Chondrocyte (in vitro differentiated cells): ENCODE measurements around the gene TXNDC17. TPM values are rescaled to one million over a fixed set of nuclear protein-coding genes. Genes with fewer than 3 reads are reported as not detected.
"Not testable (repeated sequence)": the region's sequence is repeated elsewhere in the genome, so short reads cannot be mapped to it uniquely, and the experiment has no call there.

Experiments used
- DNase-seq: peaks from one replicate; pipeline ENCODE4 v3.0.0; 2021; ENCODE audit warnings: mixed read lengths, low spot score
- H3K27ac Mint-ChIP-seq: one replicate; pipeline ENCODE4 v1.8.0; 2021; ENCODE audit warnings: mild to moderate bottlenecking, moderate library complexity, mixed read lengths; ENCODE audit not compliant: unreplicated experiment
- H3K27me3 Mint-ChIP-seq: 2 replicates; pipeline ENCODE4 v1.8.0; 2021; ENCODE audit warnings: low read depth, mixed read lengths
- H3K36me3 Mint-ChIP-seq: 2 replicates; pipeline ENCODE4 v1.8.0; 2021; ENCODE audit warnings: low read depth, mixed read lengths
- H3K4me1 Mint-ChIP-seq: 2 replicates; pipeline ENCODE4 v1.8.0; 2021; ENCODE audit warnings: low read depth, mild to moderate bottlenecking, mixed read lengths
- H3K4me3 Mint-ChIP-seq: one replicate; pipeline ENCODE4 v1.8.0; 2021; ENCODE audit warnings: mild to moderate bottlenecking, moderate library complexity, mixed read lengths; ENCODE audit not compliant: unreplicated experiment
- H3K9me3 Mint-ChIP-seq: 2 replicates; pipeline ENCODE4 v1.8.0; 2021; ENCODE audit warnings: low read depth, mixed read lengths
- long read RNA-seq: library from polyadenylated mRNA; stranded (forward); transcript quantifications from one replicate; pipeline ENCODE4 v2.0.0, GENCODE V29; 2021
- total RNA-seq: library from RNA; stranded (reverse); gene quantifications from 3 replicates; pipeline ENCODE4 v1.2.1, GENCODE V29; 2021
- TF ChIP-seq, protein P1 (sequence below): fragments of 200-600 bp; sonication (generic); IDR thresholded peaks from 2 replicates; pipeline ENCODE4 v1.5.0; 2021; ENCODE audit warnings: antibody characterized with exemption, mild to moderate bottlenecking, moderate library complexity

Gene TXNDC17
- 71.5 to 76.2 TPM (median 76.1 TPM) in 3 replicates for total RNA-seq
- long read RNA-seq, transcript TXNDC17-201 (4 exons, 2,219 nt) = major isoform, 59 of 88 reads
- long read RNA-seq, transcript TXNDC17-209 (4 exons, 391 nt) = minor isoform, 5 of 88 reads
- long read RNA-seq, transcript TXNDC17-202 (4 exons, 459 nt) = minor isoform, 12 of 88 reads
- long read RNA-seq, transcript TXNDC17-206 (1 exons, 2,100 nt) = minor isoform, 8 of 88 reads
- long read RNA-seq, partial matches to known transcripts = 0 of 88 reads
- long read RNA-seq, other reads (novel, unspliced or antisense) = 0 of 88 reads

DNA sequence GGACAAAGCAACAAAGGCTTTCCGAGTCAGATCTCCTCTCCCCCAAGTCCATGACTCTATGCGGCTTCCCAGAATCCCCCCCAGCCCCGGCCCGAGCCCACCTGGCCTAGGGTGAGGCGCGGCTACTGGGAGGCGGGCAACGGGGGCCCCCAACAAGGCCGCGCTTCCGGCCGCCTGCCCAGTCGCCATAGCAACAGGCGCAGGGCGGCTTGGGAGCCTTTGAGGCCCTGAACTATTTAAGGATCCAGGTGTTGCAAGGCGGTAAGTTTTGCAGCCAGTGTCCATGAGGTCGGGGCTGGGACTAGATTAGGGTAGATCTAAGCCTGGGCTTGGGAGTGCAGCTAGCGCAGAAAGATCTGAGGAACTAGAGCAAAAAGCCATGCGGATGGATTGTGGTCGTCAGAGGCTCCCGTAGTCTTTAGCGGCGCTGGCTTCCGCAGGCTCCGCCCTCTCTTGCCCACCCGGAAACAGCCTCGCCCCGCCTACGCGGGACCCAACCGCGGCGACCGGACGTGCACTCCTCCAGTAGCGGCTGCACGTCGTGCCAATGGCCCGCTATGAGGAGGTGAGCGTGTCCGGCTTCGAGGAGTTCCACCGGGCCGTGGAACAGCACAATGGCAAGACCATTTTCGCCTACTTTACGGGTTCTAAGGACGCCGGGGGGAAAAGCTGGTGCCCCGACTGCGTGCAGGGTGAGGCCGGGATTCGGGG is at the start of gene TXNDC17, which contains the start of gene KIAA0753:
Gene TXNDC17 (plus strand): TSS at position 525 of the 711 bp plus-strand sequence. CDS start 23 bp downstream, at position 548.
Gene KIAA0753 (minus strand): TSS at position 176 of the 711 bp plus-strand sequence. CDS start 5,608 bp downstream, outside the sequence.
- Mint-ChIP-seq H3K4me1 (peaks cover 35% of the 10 kb centered on the region), H3K4me3 (peak within 1 kb of the TSS; percentile 82), H3K27me3 (no peaks in the 10 kb centered on the region), H3K9me3 (no peaks in the 10 kb centered on the region), H3K27ac (peak within 1 kb of the TSS; percentile 95), H3K36me3 (peaks cover 2% of the 10 kb centered on the region)
- DNase-seq = peak; percentile 98
- TF ChIP-seq, protein P1, sequence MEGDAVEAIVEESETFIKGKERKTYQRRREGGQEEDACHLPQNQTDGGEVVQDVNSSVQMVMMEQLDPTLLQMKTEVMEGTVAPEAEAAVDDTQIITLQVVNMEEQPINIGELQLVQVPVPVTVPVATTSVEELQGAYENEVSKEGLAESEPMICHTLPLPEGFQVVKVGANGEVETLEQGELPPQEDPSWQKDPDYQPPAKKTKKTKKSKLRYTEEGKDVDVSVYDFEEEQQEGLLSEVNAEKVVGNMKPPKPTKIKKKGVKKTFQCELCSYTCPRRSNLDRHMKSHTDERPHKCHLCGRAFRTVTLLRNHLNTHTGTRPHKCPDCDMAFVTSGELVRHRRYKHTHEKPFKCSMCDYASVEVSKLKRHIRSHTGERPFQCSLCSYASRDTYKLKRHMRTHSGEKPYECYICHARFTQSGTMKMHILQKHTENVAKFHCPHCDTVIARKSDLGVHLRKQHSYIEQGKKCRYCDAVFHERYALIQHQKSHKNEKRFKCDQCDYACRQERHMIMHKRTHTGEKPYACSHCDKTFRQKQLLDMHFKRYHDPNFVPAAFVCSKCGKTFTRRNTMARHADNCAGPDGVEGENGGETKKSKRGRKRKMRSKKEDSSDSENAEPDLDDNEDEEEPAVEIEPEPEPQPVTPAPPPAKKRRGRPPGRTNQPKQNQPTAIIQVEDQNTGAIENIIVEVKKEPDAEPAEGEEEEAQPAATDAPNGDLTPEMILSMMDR = no peak

DNA sequence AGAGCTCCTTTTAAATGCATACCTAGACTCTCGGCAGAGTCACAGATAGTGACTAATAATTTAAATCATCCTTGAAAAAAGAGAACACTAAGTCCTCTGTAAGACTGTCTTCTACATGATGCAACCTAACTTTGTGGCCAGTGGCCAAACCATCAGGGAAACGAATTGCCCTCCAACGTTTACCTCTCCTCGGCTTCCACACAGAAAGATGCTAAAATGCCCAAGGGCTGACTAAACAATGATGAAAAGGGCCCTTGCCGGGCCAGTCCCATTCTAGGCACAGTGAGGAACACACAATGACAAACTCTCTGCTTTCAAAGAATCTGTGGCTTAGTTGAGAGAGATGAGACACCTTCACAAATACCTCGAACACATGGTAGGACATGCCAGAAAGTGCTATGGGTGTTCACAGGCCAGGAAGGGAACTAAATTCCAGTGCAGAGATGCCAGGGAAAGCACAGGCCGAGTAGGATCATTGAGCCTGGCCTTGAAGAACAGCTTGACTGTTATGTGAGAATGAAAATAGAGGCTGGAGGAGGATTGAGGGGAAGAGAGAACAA is 49.2 kb upstream of the TXNDC17 start:
- H3K27me3 Mint-ChIP-seq = no peaks in the 10 kb centered on the region
- TF ChIP-seq, protein P1 = no peak
- H3K27ac Mint-ChIP-seq = peak overlapping the region; percentile 71
- no peak overlapping the region for H3K4me3 Mint-ChIP-seq
- no peaks in the 10 kb centered on the region for H3K9me3 Mint-ChIP-seq
- H3K4me1 Mint-ChIP-seq = peaks cover 14% of the 10 kb centered on the region
- H3K36me3 Mint-ChIP-seq = peaks cover 42% of the 10 kb centered on the region
- DNase-seq = no peak

DNA sequence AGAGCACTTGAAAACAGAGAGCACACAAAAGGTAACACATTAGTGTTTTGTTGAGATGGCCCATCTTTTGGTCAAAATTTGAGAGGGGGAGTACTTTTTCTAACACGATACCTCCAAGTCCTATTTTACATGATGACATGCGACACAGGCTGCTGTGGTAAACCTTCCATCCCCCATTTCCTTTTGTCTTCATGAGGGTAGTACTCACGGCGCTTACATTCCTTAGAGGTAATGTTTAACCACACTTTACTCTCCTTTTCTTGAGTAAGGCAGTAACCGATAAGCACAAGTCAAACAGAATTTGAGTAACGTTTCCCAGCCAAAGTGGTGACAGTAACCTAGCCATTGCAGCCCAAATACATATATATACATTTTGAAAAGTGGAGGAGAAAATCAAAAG is 48.7 kb upstream of the TXNDC17 start:
- no peaks in the 10 kb centered on the region for H3K9me3 Mint-ChIP-seq

DNA sequence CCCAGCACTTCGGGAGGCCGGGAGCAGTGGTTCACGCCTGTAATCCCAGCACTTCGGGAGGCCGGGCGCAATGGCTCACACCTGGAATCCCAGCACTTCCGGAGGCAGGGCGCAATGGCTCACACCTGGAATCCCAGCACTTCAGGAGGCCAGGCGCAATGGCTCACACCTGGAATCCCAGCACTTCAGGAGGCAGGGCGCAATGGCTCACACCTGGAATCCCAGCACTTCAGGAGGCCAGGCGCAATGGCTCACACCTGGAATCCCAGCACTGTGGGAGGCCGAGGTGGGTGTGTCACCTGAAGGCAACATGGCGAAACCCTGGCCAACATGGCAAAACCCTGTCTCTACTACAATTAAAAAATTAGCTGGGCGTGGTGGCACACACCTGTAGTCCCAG is 47.5 kb upstream of the TXNDC17 start:
- H3K9me3 Mint-ChIP-seq, H3K27me3 Mint-ChIP-seq, H3K27ac Mint-ChIP-seq, DNase-seq, H3K4me3 Mint-ChIP-seq: not testable (repeated sequence)
- Mint-ChIP-seq H3K4me1 (peaks cover 14% of the 10 kb centered on the region), H3K36me3 (peaks cover 35% of the 10 kb centered on the region)

More for the DNA sequence above, 48.7 kb upstream of the TXNDC17 start:
- no peak for DNase-seq
- Mint-ChIP-seq H3K36me3 (peaks cover 45% of the 10 kb centered on the region), H3K4me3 (no peak overlapping the region), H3K4me1 (peaks cover 14% of the 10 kb centered on the region), H3K27ac (peak overlapping the region; percentile 71), H3K27me3 (no peaks in the 10 kb centered on the region)
- TF ChIP-seq, protein P1 = no peak

DNA sequence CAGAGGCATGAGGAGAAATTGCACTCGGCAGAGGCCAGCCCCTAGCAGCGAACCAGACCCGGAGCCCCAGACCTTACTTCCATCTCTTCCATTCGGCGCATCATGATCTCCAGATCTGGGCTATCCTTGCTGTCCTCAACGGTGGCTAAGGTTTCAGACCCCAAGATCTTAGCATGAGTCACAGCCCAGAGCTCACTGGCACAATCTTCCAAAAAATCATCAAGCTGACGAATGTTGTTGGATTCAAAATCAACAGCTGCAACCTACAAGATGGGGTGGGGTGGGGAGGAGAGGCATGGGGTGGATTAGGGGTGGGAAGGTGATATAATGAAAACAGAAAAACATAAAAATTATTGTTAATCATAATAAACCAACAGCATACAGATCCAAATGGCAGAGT is 44.8 kb upstream of the TXNDC17 start:
- peaks cover 24% of the 10 kb centered on the region for H3K36me3 Mint-ChIP-seq
- peaks cover 24% of the 10 kb centered on the region for H3K4me1 Mint-ChIP-seq
- DNase-seq = no peak
- H3K27ac Mint-ChIP-seq = no peak overlapping the region
- no peaks in the 10 kb centered on the region for H3K27me3 Mint-ChIP-seq
- H3K9me3 Mint-ChIP-seq = no peaks in the 10 kb centered on the region
- TF ChIP-seq, protein P1 = no peak
- no peak overlapping the region for H3K4me3 Mint-ChIP-seq
